PC-9 (cell line): ENCODE measurements around the gene FAIM.

Experiments
- CTCF ChIP-seq: fragments of 200-600 bp; sonication (generic); conservative IDR thresholded peaks from 2 replicates; pipeline ENCODE4 v1.6.1; 2017; ENCODE audit warnings: mixed run types, antibody characterized with exemption, mild to moderate bottlenecking, moderate library complexity
- EZH2 ChIP-seq: fragments of 200-600 bp; sonication (generic); IDR thresholded peaks from 2 replicates; pipeline ENCODE4 v1.8.0; 2017; ENCODE audit warnings: antibody characterized with exemption, low read depth

- TF ChIP-seq CTCF = no peak
- TF ChIP-seq EZH2 = no peak
These were observed 45.0 kb downstream of the FAIM start for GRCh38 chr3:138653567-138653966.
